Neural cell (in vitro differentiated cells): ENCODE results near the gene DHX36. TPM values are rescaled to one million over a fixed set of nuclear protein-coding genes. Genes with fewer than 3 reads are reported as not detected.

Experiments
- H2AFZ ChIP-seq: fragments of 200-600, 300-800 bp; sonication (generic), shearing (Covaris generic); 2 replicates; pipeline ENCODE4 v1.6.0; 2014; ENCODE audit warnings: low read depth, mild to moderate bottlenecking, antibody characterized with exemption, low read length, moderate library complexity
- H3F3A ChIP-seq: fragments of 200-600 bp; shearing (Covaris generic); 2 replicates; pipeline ENCODE4 v1.6.1; 2016; ENCODE audit warnings: mild to moderate bottlenecking, moderate library complexity, mixed read lengths, antibody characterized with exemption, low read length; ENCODE audit not compliant: insufficient read depth, poor library complexity, severe bottlenecking
- H3K27ac ChIP-seq: fragments of 200-600, 300-800 bp; sonication (generic), shearing (Covaris generic); 2 replicates; pipeline ENCODE4 v1.5.1; 2014; ENCODE audit warnings: mild to moderate bottlenecking, low read length, moderate library complexity
- H3K27me3 ChIP-seq: fragments of 300-800, 200-600 bp; sonication (generic), shearing (Covaris generic); 2 replicates; pipeline ENCODE4 v1.6.0; 2014; ENCODE audit warnings: mild to moderate bottlenecking, low read depth, low read length, moderate library complexity; ENCODE audit not compliant: insufficient read depth
- H3K36me3 ChIP-seq: fragments of 300-800, 200-600 bp; sonication (generic), shearing (Covaris generic); 2 replicates; pipeline ENCODE4 v1.5.1; 2014; ENCODE audit warnings: mild to moderate bottlenecking, antibody characterized with exemption, low read length, moderate library complexity; ENCODE audit not compliant: insufficient read depth
- H3K4me2 ChIP-seq: fragments of 300-800, 200-600 bp; sonication (generic), shearing (Covaris generic); 2 replicates; pipeline ENCODE4 v1.6.0; 2014; ENCODE audit warnings: mild to moderate bottlenecking, low read length
- H3K4me3 ChIP-seq: fragments of 300-800, 200-600 bp; sonication (generic), shearing (Covaris generic); 2 replicates; pipeline ENCODE4 v1.5.1; 2014; ENCODE audit warnings: mild to moderate bottlenecking, low read length, moderate library complexity
- H3K79me2 ChIP-seq: fragments of 200-600 bp; shearing (Covaris generic); replicated peaks from 2 replicates; pipeline ENCODE4 v1.6.0; 2014; ENCODE audit warnings: mild to moderate bottlenecking, low read length, moderate library complexity; ENCODE audit not compliant: insufficient read depth
- H3K9ac ChIP-seq: fragments of 300-800, 200-600 bp; sonication (generic), shearing (Covaris generic); 2 replicates; pipeline ENCODE4 v1.6.1; 2016; ENCODE audit warnings: mild to moderate bottlenecking, low read length, mixed read lengths
- H3K9me2 ChIP-seq: fragments of 200-600 bp; shearing (Covaris generic); 2 replicates; pipeline ENCODE4 v1.6.1; 2016; ENCODE audit warnings: mild to moderate bottlenecking, low read length, mixed read lengths; ENCODE audit not compliant: insufficient read depth
- H3K9me3 ChIP-seq: fragments of 200-600, 300-800 bp; sonication (generic), shearing (Covaris generic); 2 replicates; pipeline ENCODE4 v1.6.1; 2016; ENCODE audit warnings: mild to moderate bottlenecking, mixed run types, low read length, moderate library complexity, mixed read lengths
- H4K20me1 ChIP-seq: fragments of 200-600 bp; shearing (Covaris generic); 2 replicates; pipeline ENCODE4 v1.6.1; 2016; ENCODE audit warnings: mild to moderate bottlenecking, mixed run types; ENCODE audit not compliant: insufficient read depth
- EP300 ChIP-seq: fragments of 450-650 bp; conservative IDR thresholded peaks from 2 replicates; pipeline ENCODE4 v1.6.1; 2014; ENCODE audit warnings: antibody characterized with exemption, mild to moderate bottlenecking, moderate library complexity; ENCODE audit not compliant: poor library complexity, severe bottlenecking
- EZH2 ChIP-seq: fragments of 200-600, 300-800 bp; shearing (Covaris generic), sonication (generic); IDR thresholded peaks from 2 replicates; pipeline ENCODE4 v1.6.1; 2014; ENCODE audit warnings: antibody characterized with exemption, low read length, borderline replicate concordance, mild to moderate bottlenecking; ENCODE audit not compliant: insufficient read depth, poor library complexity, severe bottlenecking
- MXI1 ChIP-seq: fragments of 450-650 bp; conservative IDR thresholded peaks from 2 replicates; pipeline ENCODE4 v1.6.1; 2014; ENCODE audit warnings: antibody characterized with exemption, mild to moderate bottlenecking; ENCODE audit not compliant: poor library complexity, severe bottlenecking
- POLR2AphosphoS5 ChIP-seq: IDR thresholded peaks from 2 replicates; pipeline ENCODE4 v1.6.1; 2012
- RAD21 ChIP-seq: fragments of 450-650 bp; conservative IDR thresholded peaks from 2 replicates; pipeline ENCODE4 v1.6.1; 2014; ENCODE audit warnings: antibody characterized with exemption, mild to moderate bottlenecking, moderate library complexity
- REST ChIP-seq: IDR thresholded peaks from 2 replicates; pipeline ENCODE4 v1.6.1; 2012; ENCODE audit warnings: borderline replicate concordance
- SMC3 ChIP-seq: fragments of 450-650 bp; conservative IDR thresholded peaks from 2 replicates; pipeline ENCODE4 v1.6.1; 2014; ENCODE audit warnings: antibody characterized with exemption, mild to moderate bottlenecking, moderate library complexity; ENCODE audit not compliant: poor library complexity
- TAF1 ChIP-seq: IDR thresholded peaks from 2 replicates; pipeline ENCODE4 v1.6.1; 2012; ENCODE audit warnings: low read depth
- polyA plus RNA-seq: library from polyadenylated mRNA; depleted of rRNA; stranded (reverse); fragments of >200 nt; gene quantifications from 2 replicates; pipeline ENCODE4 v1.2.3, GENCODE V29; 2014
- TF ChIP-seq, protein P1 (sequence below): fragments of 450-650 bp; IDR thresholded peaks from 2 replicates; pipeline ENCODE4 v1.5.1; 2014; ENCODE audit warnings: antibody characterized with exemption, mild to moderate bottlenecking, moderate library complexity; ENCODE audit not compliant: poor library complexity, severe bottlenecking

Gene DHX36
- polyA plus RNA-seq, 1 donor from 2014 or later, result 189 TPM

DNA sequence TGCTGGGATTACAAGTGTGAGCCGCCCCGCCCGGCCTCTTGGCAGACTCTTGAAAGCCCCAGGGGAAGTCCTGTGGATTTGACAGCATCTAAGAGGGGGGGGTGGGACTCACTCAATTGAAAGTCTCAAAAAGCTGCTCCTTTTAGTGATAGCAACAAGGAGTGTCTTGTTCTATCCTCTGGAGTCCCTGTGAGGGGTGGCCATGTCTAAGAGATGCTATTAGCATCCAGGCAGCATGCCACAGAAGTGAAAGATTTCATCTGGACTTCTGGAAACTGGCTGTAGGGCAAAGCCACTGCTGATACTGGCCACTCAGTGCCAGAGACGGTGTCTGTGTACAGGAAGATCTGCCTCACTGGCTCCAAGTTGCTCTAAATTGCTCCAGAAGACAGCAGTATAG, 74.0 kb downstream of the DHX36 start:
- no peaks in the 10 kb centered on the region for H3K9me2 ChIP-seq
- H4K20me1 ChIP-seq, result no peaks in the 10 kb centered on the region
- no peaks in the 10 kb centered on the region for H3K79me2 ChIP-seq
- no peak overlapping the region for H3K27ac ChIP-seq
- H3K9me3 ChIP-seq, result no peaks in the 10 kb centered on the region
- H3K27me3 ChIP-seq, result no peaks in the 10 kb centered on the region
- TF ChIP-seq RAD21, result no peak
- no peak for TF ChIP-seq REST
- TF ChIP-seq, protein P1, sequence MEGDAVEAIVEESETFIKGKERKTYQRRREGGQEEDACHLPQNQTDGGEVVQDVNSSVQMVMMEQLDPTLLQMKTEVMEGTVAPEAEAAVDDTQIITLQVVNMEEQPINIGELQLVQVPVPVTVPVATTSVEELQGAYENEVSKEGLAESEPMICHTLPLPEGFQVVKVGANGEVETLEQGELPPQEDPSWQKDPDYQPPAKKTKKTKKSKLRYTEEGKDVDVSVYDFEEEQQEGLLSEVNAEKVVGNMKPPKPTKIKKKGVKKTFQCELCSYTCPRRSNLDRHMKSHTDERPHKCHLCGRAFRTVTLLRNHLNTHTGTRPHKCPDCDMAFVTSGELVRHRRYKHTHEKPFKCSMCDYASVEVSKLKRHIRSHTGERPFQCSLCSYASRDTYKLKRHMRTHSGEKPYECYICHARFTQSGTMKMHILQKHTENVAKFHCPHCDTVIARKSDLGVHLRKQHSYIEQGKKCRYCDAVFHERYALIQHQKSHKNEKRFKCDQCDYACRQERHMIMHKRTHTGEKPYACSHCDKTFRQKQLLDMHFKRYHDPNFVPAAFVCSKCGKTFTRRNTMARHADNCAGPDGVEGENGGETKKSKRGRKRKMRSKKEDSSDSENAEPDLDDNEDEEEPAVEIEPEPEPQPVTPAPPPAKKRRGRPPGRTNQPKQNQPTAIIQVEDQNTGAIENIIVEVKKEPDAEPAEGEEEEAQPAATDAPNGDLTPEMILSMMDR, result no peak
- no peak for TF ChIP-seq SMC3
- no peak for TF ChIP-seq TAF1
- no peak for TF ChIP-seq EZH2
- no peak for TF ChIP-seq EP300
- TF ChIP-seq MXI1, result no peak
- no peak for TF ChIP-seq POLR2AphosphoS5
- H3F3A ChIP-seq, result no peaks in the 10 kb centered on the region
- no peak overlapping the region for H2AFZ ChIP-seq
- no peak overlapping the region for H3K9ac ChIP-seq
- no peak overlapping the region for H3K4me3 ChIP-seq
- no peak overlapping the region for H3K4me2 ChIP-seq
- peaks cover 10% of the 10 kb centered on the region for H3K36me3 ChIP-seq

- TF ChIP-seq TAF1 (no peak), SMC3 (no peak), EP300 (no peak), RAD21 (no peak), REST (no peak), MXI1 (no peak), POLR2AphosphoS5 (no peak), EZH2 (no peak)
- TF ChIP-seq, protein P1, result no peak
- H3K79me2 ChIP-seq, result no peaks in the 10 kb centered on the region
- no peaks in the 10 kb centered on the region for H3K9me2 ChIP-seq
- H3K4me2 ChIP-seq, result no peak overlapping the region
- no peak overlapping the region for H3K4me3 ChIP-seq
- H3K9ac ChIP-seq, result no peak overlapping the region
- no peak overlapping the region for H2AFZ ChIP-seq
- H3K9me3 ChIP-seq, result no peaks in the 10 kb centered on the region
- peaks cover 10% of the 10 kb centered on the region for H3K36me3 ChIP-seq
- H3K27ac ChIP-seq, result no peak overlapping the region
- H3K27me3 ChIP-seq, result no peaks in the 10 kb centered on the region
- no peaks in the 10 kb centered on the region for H4K20me1 ChIP-seq
- H3F3A ChIP-seq, result no peaks in the 10 kb centered on the region
Observed at GRCh38 chr3:154247806-154248415, 76.4 kb downstream of the DHX36 start.
